DND-41 (cell line): ENCODE data around the gene ACOXL.

Experiments used
- EZH2 ChIP-seq: IDR thresholded peaks from 3 replicates; pipeline ENCODE4 v1.6.1; 2012; ENCODE audit warnings: borderline replicate concordance, low read depth, mild to moderate bottlenecking, moderate library complexity, low read length, inconsistent platforms; ENCODE audit not compliant: severe bottlenecking
- TF ChIP-seq, protein P1 (sequence below): IDR thresholded peaks from 2 replicates; pipeline ENCODE4 v1.5.1; 2012; ENCODE audit warnings: borderline replicate concordance, low read length, moderate library complexity, mild to moderate bottlenecking; ENCODE audit not compliant: poor library complexity, severe bottlenecking; ENCODE audit errors: extremely low read depth

DNA sequence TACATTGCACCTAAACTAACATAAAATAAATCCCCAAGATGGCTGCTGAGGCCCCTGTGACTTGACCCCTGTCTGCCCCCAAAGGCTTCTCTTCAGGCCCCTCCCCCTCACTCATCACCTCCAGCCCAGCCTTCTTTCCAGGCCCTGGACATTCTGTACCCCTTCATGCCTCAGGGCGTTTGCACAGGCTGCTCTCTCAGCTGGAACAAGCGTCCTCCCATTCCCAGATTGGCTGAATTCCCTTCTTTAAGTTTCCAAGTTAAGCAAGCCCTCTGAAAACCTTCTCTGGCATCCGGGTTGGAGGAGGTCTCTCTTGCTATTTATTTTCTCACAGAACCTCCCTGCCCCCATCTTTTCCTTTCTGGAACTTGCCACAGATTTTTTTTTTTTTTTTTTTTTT lies 223.2 kb downstream of the ACOXL start:
- TF ChIP-seq, protein P1, sequence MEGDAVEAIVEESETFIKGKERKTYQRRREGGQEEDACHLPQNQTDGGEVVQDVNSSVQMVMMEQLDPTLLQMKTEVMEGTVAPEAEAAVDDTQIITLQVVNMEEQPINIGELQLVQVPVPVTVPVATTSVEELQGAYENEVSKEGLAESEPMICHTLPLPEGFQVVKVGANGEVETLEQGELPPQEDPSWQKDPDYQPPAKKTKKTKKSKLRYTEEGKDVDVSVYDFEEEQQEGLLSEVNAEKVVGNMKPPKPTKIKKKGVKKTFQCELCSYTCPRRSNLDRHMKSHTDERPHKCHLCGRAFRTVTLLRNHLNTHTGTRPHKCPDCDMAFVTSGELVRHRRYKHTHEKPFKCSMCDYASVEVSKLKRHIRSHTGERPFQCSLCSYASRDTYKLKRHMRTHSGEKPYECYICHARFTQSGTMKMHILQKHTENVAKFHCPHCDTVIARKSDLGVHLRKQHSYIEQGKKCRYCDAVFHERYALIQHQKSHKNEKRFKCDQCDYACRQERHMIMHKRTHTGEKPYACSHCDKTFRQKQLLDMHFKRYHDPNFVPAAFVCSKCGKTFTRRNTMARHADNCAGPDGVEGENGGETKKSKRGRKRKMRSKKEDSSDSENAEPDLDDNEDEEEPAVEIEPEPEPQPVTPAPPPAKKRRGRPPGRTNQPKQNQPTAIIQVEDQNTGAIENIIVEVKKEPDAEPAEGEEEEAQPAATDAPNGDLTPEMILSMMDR = no peak
- TF ChIP-seq EZH2 = no peak
